GM12878 (cell line): ENCODE data around the gene TRAF2. TPM values are rescaled to one million over a fixed set of nuclear protein-coding genes. Genes with fewer than 3 reads are reported as not detected.
"Not testable (repeated sequence)": the region's sequence is repeated elsewhere in the genome, so short reads cannot be mapped to it uniquely, and the experiment has no call there.

Experiments used
- ATAC-seq: fragments of 200-7000 bp; cut with Tn5 transposase; 3 replicates; pipeline ENCODE4 v1.9.1; 2020; ENCODE audit warnings: mild to moderate bottlenecking, moderate library complexity
- BruUV-seq: library from RNA; stranded (reverse); fragments of 400-500 nt; replicated peaks from 2 replicates; lab custom pipeline; 2021; lab: Mats Ljungman, UMichigan
- CTCF ChIA-PET: fragments of 300-600 bp; sonication (Branson Sonifier 250); formaldehyde crosslinking; extraction: SDS; loops from one replicate; lab custom pipeline; 2021; ENCODE audit warnings: inconsistent platforms; lab: Yijun Ruan, JAX
- POLR2A ChIA-PET: fragments of 350-600 bp; formaldehyde crosslinking; extraction: SDS; loops from one replicate; lab custom pipeline; 2021; ENCODE audit warnings: inconsistent platforms; lab: Charles Lee
- RAD21 ChIA-PET: fragments of 300-600 bp; sonication (Branson Sonifier 250); formaldehyde crosslinking; loops from one replicate; lab custom pipeline; 2023; ENCODE audit warnings: antibody characterized with exemption; ENCODE audit not compliant: unreplicated experiment; lab: Charles Lee
- SMC1A ChIA-PET: fragments of 300-600 bp; sonication (Branson Sonifier 250); formaldehyde crosslinking; loops from one replicate; lab custom pipeline; 2023; ENCODE audit not compliant: unreplicated experiment, uncharacterized antibody; lab: Charles Lee
- DNase-seq: peaks from one replicate; pipeline ENCODE4 v3.0.0-alpha.2; 2011; ENCODE audit warnings: low read depth, low spot score
- FAIRE-seq: peaks from 3 replicates; lab custom pipeline; 2011; peaks lifted over from hg19 to GRCh38; lab: Jason Lieb, UNC
- H2AFZ ChIP-seq: 2 replicates; pipeline ENCODE4 v1.6.0; 2011; ENCODE audit warnings: low read depth, low read length, control low read depth; ENCODE audit not compliant: control insufficient read depth
- H3K27ac ChIP-seq: 2 replicates; pipeline ENCODE4 v1.5.1; 2011; ENCODE audit warnings: control low read depth; ENCODE audit not compliant: control insufficient read depth, insufficient read depth
- H3K27me3 ChIP-seq, 2 experiments: replicated peaks in 1 of 2; 2 replicates each; pipeline versions ENCODE4 v1.6.0 to v1.6.1; 2011; ENCODE audit warnings: low read length in 1 of 2; ENCODE audit not compliant: control insufficient read depth in 2 of 2, insufficient read depth in 2 of 2
- H3K36me3 ChIP-seq, 2 experiments: 2 replicates each; pipeline ENCODE4 v1.5.1; 2011; ENCODE audit warnings: low read length in 1 of 2; ENCODE audit not compliant: control insufficient read depth in 2 of 2, insufficient read depth in 2 of 2
- H3K4me1 ChIP-seq: 2 replicates; pipeline ENCODE4 v1.6.1; 2011; ENCODE audit warnings: mild to moderate bottlenecking, low read length, moderate library complexity, mixed read lengths; ENCODE audit not compliant: control insufficient read depth, insufficient read depth
- H3K4me2 ChIP-seq: 2 replicates; pipeline ENCODE4 v1.6.0; 2011; ENCODE audit warnings: control low read depth; ENCODE audit not compliant: control insufficient read depth, insufficient read depth
- H3K4me3 ChIP-seq: fragments of 200-600 bp; sonication (generic); 2 replicates; pipeline ENCODE4 v1.5.1; 2016
- H3K79me2 ChIP-seq: 2 replicates; pipeline ENCODE4 v1.6.0; 2011; ENCODE audit warnings: low read length; ENCODE audit not compliant: control insufficient read depth, insufficient read depth
- H3K9ac ChIP-seq: 2 replicates; pipeline ENCODE4 v1.8.0; 2011; ENCODE audit warnings: low read length, control low read depth, mixed read lengths; ENCODE audit not compliant: control insufficient read depth, insufficient read depth
- H3K9me3 ChIP-seq: replicated peaks from 3 replicates; pipeline ENCODE4 v1.5.1; 2011; ENCODE audit warnings: mild to moderate bottlenecking, low read length; ENCODE audit not compliant: control insufficient read depth, insufficient read depth
- H4K20me1 ChIP-seq: 2 replicates; pipeline ENCODE4 v1.6.0; 2011; ENCODE audit not compliant: control insufficient read depth, insufficient read depth
- BHLHE40 ChIP-seq, 2 experiments: fragments of 450-650 bp in 1 of 2; IDR thresholded peaks; 2 replicates each; pipeline ENCODE4 v1.6.1; 2011 to 2017; ENCODE audit warnings: low read depth in 2 of 2, borderline replicate concordance in 1 of 2, improper control_type of control experiment in 1 of 2, low read length in 1 of 2, mild to moderate bottlenecking in 1 of 2
- HDGF ChIP-seq: fragments of 450-650 bp; IDR thresholded peaks from 2 replicates; pipeline ENCODE4 v1.6.1; 2016; ENCODE audit warnings: antibody characterized with exemption
- KLF5 ChIP-seq: fragments of 450-650 bp; IDR thresholded peaks from 2 replicates; pipeline ENCODE4 v1.6.1; 2014; ENCODE audit warnings: mild to moderate bottlenecking; ENCODE audit not compliant: partially characterized antibody
- LARP7 ChIP-seq: fragments of 450-650 bp; IDR thresholded peaks from 2 replicates; pipeline ENCODE4 v1.6.1; 2017; ENCODE audit warnings: mild to moderate bottlenecking
- MTA3 ChIP-seq: IDR thresholded peaks from 2 replicates; pipeline ENCODE4 v1.6.1; 2012; ENCODE audit warnings: low read length, inconsistent platforms, borderline replicate concordance
- MXI1 ChIP-seq: fragments of 150-350 bp; IDR thresholded peaks from 2 replicates; pipeline ENCODE4 v1.6.1; 2011; ENCODE audit warnings: low read depth, mild to moderate bottlenecking, inconsistent platforms, low read length, improper control_type of control experiment
- POLR2AphosphoS2 ChIP-seq: IDR thresholded peaks from 2 replicates; pipeline ENCODE4 v1.6.1; 2011; ENCODE audit warnings: low read depth, mild to moderate bottlenecking, low read length, improper control_type of control experiment, moderate library complexity
- WGBS: methylation state at CpG from one replicate; pipeline ENCODE4 v1.1.6; 2016; ENCODE audit warnings: low lambda C conversion rate; ENCODE audit not compliant: insufficient replicate concordance, insufficient coverage; ENCODE audit errors: missing lambda C conversion rate; 5-methylcytosine and 5-hydroxymethylcytosine counted together
- in situ Hi-C: fragments of 300-500 bp; cut with MboI; formaldehyde crosslinking; loops from 9 replicates; pipeline ENCODE4 v1.14.3; 2018; ENCODE audit warnings: mixed read lengths
- intact Hi-C: fragments of 100-400 bp; cut with micrococcal nuclease; formaldehyde crosslinking; loops from one replicate; pipeline ENCODE4 v1.14.2; 2022; ENCODE audit not compliant: unreplicated experiment
- polyA plus RNA-seq, 11 experiments: library from polyadenylated mRNA; depleted of rRNA in 4 of 11; unstranded in 6 of 11; stranded (reverse) in 5 of 11; fragments of >200 nt; fragmentation: Nextera tagmentation in 4 of 11; fragmentation: Illumina TruSeq in 1 of 11; extraction: Ambion mirVana in 4 of 11; extraction: Trizol in 1 of 11; gene quantifications; 1 replicate in 1 of 11; 2 replicates in 10 of 11; pipeline versions ENCODE4 v1.2.1 to v1.2.3, GENCODE V29; 2011 to 2016; ENCODE audit warnings: inconsistent platforms in 2 of 11, missing spikeins in 2 of 11, low read depth in 1 of 11
- total RNA-seq, 4 experiments: library from RNA; depleted of rRNA in 3 of 4; stranded (reverse); fragments of >200 nt in 3 of 4; fragmentation: Illumina TruSeq in 1 of 4; extraction: Trizol in 1 of 4; gene quantifications; 2 replicates each; pipeline versions ENCODE4 v1.2.1 to v1.2.3, GENCODE V29; 2013 to 2021
- TF ChIP-seq, protein P1 (sequence below): fragments of 450-650 bp; IDR thresholded peaks from 2 replicates; pipeline ENCODE4 v1.6.1; 2016; ENCODE audit warnings: mild to moderate bottlenecking
- TF ChIP-seq, protein P2 (sequence below): fragments of 450-650 bp; IDR thresholded peaks from 2 replicates; pipeline ENCODE4 v1.6.1; 2017; ENCODE audit warnings: low read depth, mild to moderate bottlenecking, moderate library complexity
- TF ChIP-seq, protein P3 (sequence below): IDR thresholded peaks from 2 replicates; pipeline ENCODE4 v1.6.1; 2011; ENCODE audit warnings: borderline replicate concordance, low read depth, mild to moderate bottlenecking, moderate library complexity, low read length; ENCODE audit not compliant: insufficient read depth, poor library complexity, severe bottlenecking
- TF ChIP-seq, protein P4 (sequence below), 3 experiments: IDR thresholded peaks in 2 of 3; conservative IDR thresholded peaks in 1 of 3; 2 replicates each; pipeline ENCODE4 v1.5.1; 2011; ENCODE audit warnings: low read depth in 3 of 3, low read length in 3 of 3, mild to moderate bottlenecking in 3 of 3, control low read depth in 2 of 3, moderate library complexity in 2 of 3, inconsistent platforms in 1 of 3, mixed read lengths in 1 of 3; ENCODE audit not compliant: control insufficient read depth in 2 of 3, insufficient read depth in 1 of 3; ENCODE audit errors: extremely low read depth in 1 of 3
- TF ChIP-seq, protein P5 (sequence below): fragments of 450-650 bp; conservative IDR thresholded peaks from 2 replicates; pipeline ENCODE4 v1.6.1; 2017; ENCODE audit warnings: mild to moderate bottlenecking, moderate library complexity

The TRAF2 gene
- total and polyA plus RNA-seq, 10 of the 15 experiments (the other 5 are each of a cell fraction or from before 2014, with no cell fraction given), result 0.34 to 39.5 (median 18.7) TPM

DNA sequence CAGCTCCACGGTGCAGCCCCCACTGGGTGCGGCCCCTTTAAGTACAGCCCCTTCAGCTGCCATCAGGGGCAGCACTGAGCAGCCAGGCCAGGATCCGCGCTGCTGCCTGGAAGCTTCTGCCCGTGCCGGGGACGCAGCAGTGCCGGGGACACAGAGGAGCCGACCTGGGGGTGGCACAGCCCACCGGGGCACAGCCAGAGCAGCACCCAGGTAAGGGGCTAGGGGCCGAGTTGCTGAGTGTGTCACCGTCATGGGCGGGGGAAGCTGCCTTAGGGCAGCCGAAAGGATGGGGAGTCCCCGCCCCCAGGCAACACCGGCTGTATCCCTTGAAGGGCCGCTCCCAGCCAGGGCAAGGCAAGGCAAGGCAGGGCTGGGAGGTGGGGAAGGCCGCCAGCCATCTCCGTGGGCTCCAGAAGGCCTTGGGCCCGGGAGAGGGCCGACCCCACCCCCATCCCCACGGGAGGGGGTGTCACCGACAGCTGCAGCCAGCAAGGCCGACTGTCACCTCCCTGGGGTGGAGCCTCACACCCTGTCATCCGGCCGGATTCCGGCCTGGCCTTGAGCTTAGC, 43.9 kb upstream of the TRAF2 start, which contains the start of gene AJM1:
TSS of gene AJM1 (plus strand) at position 99 of the 569 bp plus-strand sequence. CDS start 1,937 bp downstream, outside the sequence.
- peak; percentile 21 for DNase-seq
- under 1% methylated on average over 24 of the region's 27 CpGs for WGBS
- intact Hi-C loops, H3K79me2 ChIP-seq, H4K20me1 ChIP-seq, H3K9me3 ChIP-seq, H3K27ac ChIP-seq, H3K4me1 ChIP-seq, H3K36me3 ChIP-seq, BruUV-seq, H3K27me3 ChIP-seq, in situ Hi-C loops: not testable (repeated sequence)
- ChIA-PET POLR2A (interaction anchor here (0.6 to 1.4 kb wide), 6 partner anchors 17 to 77 kb away, joined by 3 to 9 read pairs (median 4); partner anchors contain the start of gene TRAF2), SMC1A (interaction anchor here (0.6 to 2.4 kb wide), 8 partner anchors 29 to 89 kb away, joined by 3 to 6 read pairs (median 3); no protein-coding TSS in a partner anchor), CTCF (interaction anchor here (0.6 to 4.5 kb wide), 38 partner anchors 9 to 381 kb away, joined by 3 to 46 read pairs (median 4); partner anchors contain the start of genes FBXW5, FUT7 and TRAF2), RAD21 (interaction anchor here (0.6 to 4.1 kb wide), 11 partner anchors 33 to 193 kb away, joined by 3 to 16 read pairs (median 4); no protein-coding TSS in a partner anchor)
- H3K4me2 ChIP-seq, result peak within 1 kb of the TSS; percentile 74
- peak; percentile 96 for FAIRE-seq
- peak within 1 kb of the TSS; percentile 82; the same call in 1 of the 2 replicates for H3K4me3 ChIP-seq
- H2AFZ ChIP-seq, result peak within 1 kb of the TSS; percentile 75
- ATAC-seq, result peak; percentile 94
- H3K9ac ChIP-seq, result peak within 1 kb of the TSS; percentile 22; the same call in 1 of the 2 replicates
- TF ChIP-seq BHLHE40 (IDR thresholded peaks at IDR 0.05; ENCODE audit: borderline replicate concordance in 1 of 2, low read depth in 2 of 2, low read length in 1 of 2) (peak; percentile 77 to 95; a peak in 3 of 4 replicates), MTA3 (0 out of 2 replicates have a peak, but pooled peaks have one; percentile 23), KLF5 (peak; percentile 38), LARP7 (0 out of 2 replicates have a peak, but pooled peaks have one; percentile 54), MXI1 (peak; percentile 45; the same call in 1 of the 2 replicates), HDGF (peak; percentile 54; the same call in 1 of the 2 replicates), POLR2AphosphoS2 (0 out of 2 replicates have a peak, but pooled peaks have one; percentile 31)
- TF ChIP-seq, protein P1, sequence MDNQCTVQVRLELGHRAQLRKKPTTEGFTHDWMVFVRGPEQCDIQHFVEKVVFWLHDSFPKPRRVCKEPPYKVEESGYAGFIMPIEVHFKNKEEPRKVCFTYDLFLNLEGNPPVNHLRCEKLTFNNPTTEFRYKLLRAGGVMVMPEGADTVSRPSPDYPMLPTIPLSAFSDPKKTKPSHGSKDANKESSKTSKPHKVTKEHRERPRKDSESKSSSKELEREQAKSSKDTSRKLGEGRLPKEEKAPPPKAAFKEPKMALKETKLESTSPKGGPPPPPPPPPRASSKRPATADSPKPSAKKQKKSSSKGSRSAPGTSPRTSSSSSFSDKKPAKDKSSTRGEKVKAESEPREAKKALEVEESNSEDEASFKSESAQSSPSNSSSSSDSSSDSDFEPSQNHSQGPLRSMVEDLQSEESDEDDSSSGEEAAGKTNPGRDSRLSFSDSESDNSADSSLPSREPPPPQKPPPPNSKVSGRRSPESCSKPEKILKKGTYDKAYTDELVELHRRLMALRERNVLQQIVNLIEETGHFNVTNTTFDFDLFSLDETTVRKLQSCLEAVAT, result peak; percentile 40; the same call in 1 of the 2 replicates
- TF ChIP-seq, protein P2, sequence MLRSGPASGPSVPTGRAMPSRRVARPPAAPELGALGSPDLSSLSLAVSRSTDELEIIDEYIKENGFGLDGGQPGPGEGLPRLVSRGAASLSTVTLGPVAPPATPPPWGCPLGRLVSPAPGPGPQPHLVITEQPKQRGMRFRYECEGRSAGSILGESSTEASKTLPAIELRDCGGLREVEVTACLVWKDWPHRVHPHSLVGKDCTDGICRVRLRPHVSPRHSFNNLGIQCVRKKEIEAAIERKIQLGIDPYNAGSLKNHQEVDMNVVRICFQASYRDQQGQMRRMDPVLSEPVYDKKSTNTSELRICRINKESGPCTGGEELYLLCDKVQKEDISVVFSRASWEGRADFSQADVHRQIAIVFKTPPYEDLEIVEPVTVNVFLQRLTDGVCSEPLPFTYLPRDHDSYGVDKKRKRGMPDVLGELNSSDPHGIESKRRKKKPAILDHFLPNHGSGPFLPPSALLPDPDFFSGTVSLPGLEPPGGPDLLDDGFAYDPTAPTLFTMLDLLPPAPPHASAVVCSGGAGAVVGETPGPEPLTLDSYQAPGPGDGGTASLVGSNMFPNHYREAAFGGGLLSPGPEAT, result peak; percentile 82
- TF ChIP-seq, protein P3, sequence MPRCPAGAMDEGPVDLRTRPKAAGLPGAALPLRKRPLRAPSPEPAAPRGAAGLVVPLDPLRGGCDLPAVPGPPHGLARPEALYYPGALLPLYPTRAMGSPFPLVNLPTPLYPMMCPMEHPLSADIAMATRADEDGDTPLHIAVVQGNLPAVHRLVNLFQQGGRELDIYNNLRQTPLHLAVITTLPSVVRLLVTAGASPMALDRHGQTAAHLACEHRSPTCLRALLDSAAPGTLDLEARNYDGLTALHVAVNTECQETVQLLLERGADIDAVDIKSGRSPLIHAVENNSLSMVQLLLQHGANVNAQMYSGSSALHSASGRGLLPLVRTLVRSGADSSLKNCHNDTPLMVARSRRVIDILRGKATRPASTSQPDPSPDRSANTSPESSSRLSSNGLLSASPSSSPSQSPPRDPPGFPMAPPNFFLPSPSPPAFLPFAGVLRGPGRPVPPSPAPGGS, result peak; percentile 62
- TF ChIP-seq, protein P4, sequence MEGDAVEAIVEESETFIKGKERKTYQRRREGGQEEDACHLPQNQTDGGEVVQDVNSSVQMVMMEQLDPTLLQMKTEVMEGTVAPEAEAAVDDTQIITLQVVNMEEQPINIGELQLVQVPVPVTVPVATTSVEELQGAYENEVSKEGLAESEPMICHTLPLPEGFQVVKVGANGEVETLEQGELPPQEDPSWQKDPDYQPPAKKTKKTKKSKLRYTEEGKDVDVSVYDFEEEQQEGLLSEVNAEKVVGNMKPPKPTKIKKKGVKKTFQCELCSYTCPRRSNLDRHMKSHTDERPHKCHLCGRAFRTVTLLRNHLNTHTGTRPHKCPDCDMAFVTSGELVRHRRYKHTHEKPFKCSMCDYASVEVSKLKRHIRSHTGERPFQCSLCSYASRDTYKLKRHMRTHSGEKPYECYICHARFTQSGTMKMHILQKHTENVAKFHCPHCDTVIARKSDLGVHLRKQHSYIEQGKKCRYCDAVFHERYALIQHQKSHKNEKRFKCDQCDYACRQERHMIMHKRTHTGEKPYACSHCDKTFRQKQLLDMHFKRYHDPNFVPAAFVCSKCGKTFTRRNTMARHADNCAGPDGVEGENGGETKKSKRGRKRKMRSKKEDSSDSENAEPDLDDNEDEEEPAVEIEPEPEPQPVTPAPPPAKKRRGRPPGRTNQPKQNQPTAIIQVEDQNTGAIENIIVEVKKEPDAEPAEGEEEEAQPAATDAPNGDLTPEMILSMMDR (IDR thresholded peaks at IDR 0.05 in 2 of 3, conservative IDR thresholded peaks at IDR 0.05 in 1 of 3; ENCODE audit: control insufficient read depth in 2 of 3, extremely low read depth in 1 of 3, insufficient read depth in 1 of 3, low read depth in 3 of 3, low read length in 3 of 3), result peak; percentile 87 to 97 (median 90)
- TF ChIP-seq, protein P5, sequence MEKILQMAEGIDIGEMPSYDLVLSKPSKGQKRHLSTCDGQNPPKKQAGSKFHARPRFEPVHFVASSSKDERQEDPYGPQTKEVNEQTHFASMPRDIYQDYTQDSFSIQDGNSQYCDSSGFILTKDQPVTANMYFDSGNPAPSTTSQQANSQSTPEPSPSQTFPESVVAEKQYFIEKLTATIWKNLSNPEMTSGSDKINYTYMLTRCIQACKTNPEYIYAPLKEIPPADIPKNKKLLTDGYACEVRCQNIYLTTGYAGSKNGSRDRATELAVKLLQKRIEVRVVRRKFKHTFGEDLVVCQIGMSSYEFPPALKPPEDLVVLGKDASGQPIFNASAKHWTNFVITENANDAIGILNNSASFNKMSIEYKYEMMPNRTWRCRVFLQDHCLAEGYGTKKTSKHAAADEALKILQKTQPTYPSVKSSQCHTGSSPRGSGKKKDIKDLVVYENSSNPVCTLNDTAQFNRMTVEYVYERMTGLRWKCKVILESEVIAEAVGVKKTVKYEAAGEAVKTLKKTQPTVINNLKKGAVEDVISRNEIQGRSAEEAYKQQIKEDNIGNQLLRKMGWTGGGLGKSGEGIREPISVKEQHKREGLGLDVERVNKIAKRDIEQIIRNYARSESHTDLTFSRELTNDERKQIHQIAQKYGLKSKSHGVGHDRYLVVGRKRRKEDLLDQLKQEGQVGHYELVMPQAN, result peak; percentile 53
